MV-4-11 (cell line): ENCODE measurements around the gene NUP210.

Experiments used
- DNase-seq: peaks from one replicate; lab custom pipeline; 2025; lab: John Stamatoyannopoulos, UW

The NUP210 gene

GRCh38 chr3:13274551-13275332 lies 145.4 kb downstream of the NUP210 start:
- DNase-seq, result no peak

- DNase-seq, result no peak
Observed at GRCh38 chr3:13274125-13274524, 146.0 kb downstream of the NUP210 start.

- no peak for DNase-seq
Observed at GRCh38 chr3:13273604-13274105, 146.5 kb downstream of the NUP210 start.

DNA sequence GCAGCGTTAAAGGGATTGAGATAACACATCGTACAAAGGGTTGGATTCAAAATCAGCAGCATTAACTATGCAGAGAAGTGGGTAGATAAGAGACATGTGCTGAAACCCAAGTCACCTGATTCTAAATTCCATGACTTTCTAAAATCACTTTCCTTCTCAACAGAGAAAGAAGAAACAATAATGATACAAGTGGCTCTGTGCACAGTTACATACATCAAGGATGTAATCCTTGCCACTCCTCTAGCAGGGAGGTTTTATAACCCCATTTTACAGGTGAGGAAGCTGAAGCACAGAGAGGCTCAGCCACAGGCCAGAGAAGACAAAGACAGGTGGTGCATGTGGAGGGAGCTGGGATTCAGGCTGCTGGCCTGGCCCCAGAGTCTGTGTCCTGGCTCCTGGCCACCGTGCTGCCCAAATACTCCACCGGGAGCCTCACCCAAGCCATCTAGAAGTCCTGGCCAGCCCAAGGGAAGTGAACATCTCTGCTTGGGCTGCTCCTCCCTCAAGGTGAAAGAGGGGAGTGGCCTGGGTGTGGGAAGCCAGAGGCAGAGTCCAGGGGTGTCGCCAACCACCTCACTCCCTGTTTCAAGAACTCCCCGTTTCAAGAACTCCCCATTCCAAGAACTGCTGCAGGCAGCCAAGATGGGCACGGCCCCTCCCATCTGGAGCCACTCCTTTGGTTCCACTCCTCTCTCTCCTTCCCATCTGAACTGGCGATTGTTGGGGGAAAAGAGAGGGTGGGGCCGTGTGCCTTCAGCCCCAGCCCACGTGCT lies 147.1 kb downstream of the NUP210 start:
- no peak for DNase-seq

GRCh38 chr3:13269711-13270378 lies 150.3 kb downstream of the NUP210 start:
- no peak for DNase-seq

GRCh38 chr3:13268961-13269441 lies 151.1 kb downstream of the NUP210 start:
- no peak for DNase-seq

DNA sequence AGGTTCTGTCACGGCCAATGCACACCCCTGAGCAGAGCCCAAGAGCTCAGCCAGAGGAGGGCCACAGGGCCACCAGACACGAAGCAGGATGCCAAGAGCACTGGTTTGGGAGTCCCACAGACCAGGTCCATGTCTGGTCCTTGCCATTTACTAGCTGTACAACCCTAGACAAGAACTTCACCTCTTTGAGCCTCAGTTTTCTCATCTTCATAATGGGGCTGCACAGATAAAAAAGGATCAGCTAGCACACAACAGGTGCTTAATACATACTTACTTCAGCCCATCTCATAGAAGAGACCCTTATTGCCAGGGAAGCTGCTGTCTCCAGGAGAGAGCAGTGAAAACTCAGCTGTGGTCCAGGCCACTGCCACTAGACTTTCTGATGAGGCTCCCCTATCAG lies 152.0 kb downstream of the NUP210 start:
- no peak for DNase-seq

GRCh38 chr3:13266651-13267362 lies 153.3 kb downstream of the NUP210 start:
- no peak for DNase-seq
